Measurements from ENCODE around the gene TMPRSS3.
"Not testable (repeated sequence)": the region's sequence is repeated elsewhere in the genome, so short reads cannot be mapped to it uniquely, and the experiment has no call there.

Gene TMPRSS3

GRCh38 chr21:42427809-42428419, 32.1 kb upstream of the TMPRSS3 start:
- no peak for DNase-seq (ENCODE audit: low read depth)

- no peak for DNase-seq (ENCODE audit: low read depth)
Measured at GRCh38 chr21:42426876-42427480, 31.1 kb upstream of the TMPRSS3 start.

GRCh38 chr21:42426424-42426823, 30.6 kb upstream of the TMPRSS3 start:
- DNase-seq (ENCODE audit: low read depth): no peak

GRCh38 chr21:42425591-42425990, 29.7 kb upstream of the TMPRSS3 start:
- DNase-seq (ENCODE audit: low read depth): no peak

GRCh38 chr21:42424914-42425541, 29.2 kb upstream of the TMPRSS3 start:
- peak; percentile 58 for DNase-seq (ENCODE audit: low read depth)

- DNase-seq (ENCODE audit: low read depth): no peak
Measured at GRCh38 chr21:42423685-42424084, 27.8 kb upstream of the TMPRSS3 start.

- DNase-seq (ENCODE audit: low read depth): no peak
Measured at GRCh38 chr21:42423197-42423675, 27.4 kb upstream of the TMPRSS3 start.

- DNase-seq (ENCODE audit: low read depth): no peak
Measured at GRCh38 chr21:42421018-42421793, 25.4 kb upstream of the TMPRSS3 start.

GRCh38 chr21:42419845-42420244, 24.0 kb upstream of the TMPRSS3 start:
- no peak for DNase-seq (ENCODE audit: low read depth)

- no peak for DNase-seq (ENCODE audit: low read depth)
Measured at GRCh38 chr21:42418886-42419285, 23.0 kb upstream of the TMPRSS3 start.

- DNase-seq (ENCODE audit: low read depth): no peak
Measured at GRCh38 chr21:42417533-42417932, 21.7 kb upstream of the TMPRSS3 start.

GRCh38 chr21:42414928-42415769, 19.3 kb upstream of the TMPRSS3 start:
- DNase-seq (ENCODE audit: low read depth): peak; percentile 90

GRCh38 chr21:42414553-42414927, 18.7 kb upstream of the TMPRSS3 start:
- no peak for DNase-seq (ENCODE audit: low read depth)

GRCh38 chr21:42414066-42414465, 18.2 kb upstream of the TMPRSS3 start:
- no peak for DNase-seq (ENCODE audit: low read depth)

- no peak for DNase-seq (ENCODE audit: low read depth)
Measured at GRCh38 chr21:42413500-42413899, 17.6 kb upstream of the TMPRSS3 start.

GRCh38 chr21:42413093-42413492, 17.2 kb upstream of the TMPRSS3 start:
- DNase-seq (ENCODE audit: low read depth): no peak

- no peak for DNase-seq (ENCODE audit: low read depth)
Measured at GRCh38 chr21:42412636-42412933, 16.7 kb upstream of the TMPRSS3 start.

GRCh38 chr21:42411891-42412635, 16.2 kb upstream of the TMPRSS3 start:
- DNase-seq (ENCODE audit: low read depth): no peak

GRCh38 chr21:42411197-42411869, 15.5 kb upstream of the TMPRSS3 start:
- no peak for DNase-seq (ENCODE audit: low read depth)

- DNase-seq (ENCODE audit: low read depth): no peak
Measured at GRCh38 chr21:42409366-42409765, 13.5 kb upstream of the TMPRSS3 start.

GRCh38 chr21:42408718-42409117, 12.9 kb upstream of the TMPRSS3 start:
- not testable (repeated sequence) for DNase-seq (ENCODE audit: low read depth)
